Caco-2 (cell line): ENCODE data around the gene NUFIP2. TPM values are rescaled to one million over a fixed set of nuclear protein-coding genes. Genes with fewer than 3 reads are reported as not detected.
"Not testable (repeated sequence)": the region's sequence is repeated elsewhere in the genome, so short reads cannot be mapped to it uniquely, and the experiment has no call there.

Source experiments
- BruUV-seq: library from RNA; stranded (reverse); fragments of 400-500 nt; replicated peaks from 2 replicates; lab custom pipeline; 2021; lab: Mats Ljungman, UMichigan
- CTCF ChIA-PET: fragments of 300-600 bp; sonication (Branson Sonifier 250); formaldehyde crosslinking; loops from one replicate; lab custom pipeline; 2022; ENCODE audit warnings: antibody characterized with exemption; lab: Charles Lee
- POLR2A ChIA-PET: fragments of 300-600 bp; sonication (Branson Sonifier 250); formaldehyde crosslinking; loops from one replicate; lab custom pipeline; 2022; ENCODE audit warnings: antibody characterized with exemption; lab: Charles Lee
- DNase-seq, 2 experiments: peaks; one replicate each; pipeline versions ENCODE4 v3.0.0 to v3.0.0-alpha.2; 2020 to 2022
- H3K27me3 ChIP-seq: replicated peaks from 2 replicates; pipeline ENCODE4 v1.6.0; 2011; ENCODE audit warnings: low read length; ENCODE audit not compliant: control insufficient read depth, insufficient read depth
- H3K36me3 ChIP-seq: 2 replicates; pipeline ENCODE4 v1.5.1; 2011; ENCODE audit warnings: low read length; ENCODE audit not compliant: control insufficient read depth, insufficient read depth
- H3K4me1 ChIP-seq: fragments of 250-450 bp; sonication (Bioruptor Pico); 2 replicates; pipeline ENCODE4 v1.5.1; 2020; ENCODE audit warnings: mild to moderate bottlenecking
- H3K4me3 ChIP-seq: 2 replicates; pipeline ENCODE4 v1.5.1; 2011; ENCODE audit warnings: low read depth, mild to moderate bottlenecking, control low read depth, low read length
- H3K9me3 ChIP-seq: fragments of 250-450 bp; sonication (Bioruptor Pico); 2 replicates; pipeline ENCODE4 v1.5.1; 2020; ENCODE audit warnings: mild to moderate bottlenecking, moderate library complexity
- H3K27ac Mint-ChIP-seq: one replicate; pipeline ENCODE4 v1.8.0; 2022; ENCODE audit warnings: mixed read lengths; ENCODE audit not compliant: unreplicated experiment
- H3K27me3 Mint-ChIP-seq: one replicate; pipeline ENCODE4 v1.8.0; 2022; ENCODE audit warnings: mixed read lengths; ENCODE audit not compliant: insufficient read depth, unreplicated experiment
- H3K36me3 Mint-ChIP-seq: one replicate; pipeline ENCODE4 v1.8.0; 2022; ENCODE audit warnings: mild to moderate bottlenecking, mixed read lengths; ENCODE audit not compliant: insufficient read depth, unreplicated experiment
- H3K4me1 Mint-ChIP-seq: one replicate; pipeline ENCODE4 v1.8.0; 2022; ENCODE audit warnings: low read depth, mixed read lengths; ENCODE audit not compliant: unreplicated experiment
- H3K4me3 Mint-ChIP-seq: one replicate; pipeline ENCODE4 v1.8.0; 2022; ENCODE audit warnings: mild to moderate bottlenecking, moderate library complexity, mixed read lengths; ENCODE audit not compliant: unreplicated experiment
- H3K9me3 Mint-ChIP-seq: one replicate; pipeline ENCODE4 v1.8.0; 2022; ENCODE audit warnings: mixed read lengths; ENCODE audit not compliant: unreplicated experiment
- CTCF ChIP-seq, 2 experiments: fragments of 200-600 bp in 1 of 2; IDR thresholded peaks; 1 replicate in 1 of 2; 2 replicates in 1 of 2; pipeline versions ENCODE4 v1.5.1 to v1.8.0; 2011 to 2022; ENCODE audit warnings: antibody characterized with exemption in 1 of 2, control low read depth in 1 of 2, inconsistent platforms in 1 of 2, low read depth in 1 of 2, low read length in 1 of 2, mild to moderate bottlenecking in 1 of 2, moderate library complexity in 1 of 2; ENCODE audit not compliant: insufficient read depth in 1 of 2, severe bottlenecking in 1 of 2, unreplicated experiment in 1 of 2
- intact Hi-C: fragments of 100-400 bp; cut with micrococcal nuclease; formaldehyde crosslinking; loops from one replicate; pipeline ENCODE4 v1.10.0; 2022; ENCODE audit not compliant: unreplicated experiment
- total RNA-seq: library from RNA; stranded (reverse); gene quantifications from 2 replicates; pipeline ENCODE4 v1.2.3, GENCODE V29; 2022

NUFIP2 gene
- total RNA-seq, 1 experiment from 2014 or later: 114 TPM

- peaks cover 32% of the 10 kb centered on the region for H3K4me1 Mint-ChIP-seq
- H3K4me3 Mint-ChIP-seq: no peak overlapping the region
Observed at GRCh38 chr17:29278692-29279091, 15.3 kb downstream of the NUFIP2 start.

GRCh38 chr17:29273924-29274323, 20.0 kb downstream of the NUFIP2 start:
- H3K27ac Mint-ChIP-seq: peak overlapping the region; percentile 13
- H3K4me1 Mint-ChIP-seq: peaks cover 19% of the 10 kb centered on the region
- Histone ChIP-seq H3K9me3 (no peaks in the 10 kb centered on the region), H3K36me3 (peaks cover 3% of the 10 kb centered on the region), H3K27me3 (no peaks in the 10 kb centered on the region), H3K4me3 (no peak overlapping the region), H3K4me1 (peaks cover 33% of the 10 kb centered on the region)
- CTCF ChIA-PET: interaction anchor here (0.7 to 1.3 kb wide), 3 partner anchors 83 to 150 kb away, joined by 3 read pairs; no protein-coding TSS in a partner anchor
- H3K36me3 Mint-ChIP-seq: peaks cover 99% of the 10 kb centered on the region
- BruUV-seq: no TSS peak
- POLR2A ChIA-PET: interaction anchor here (0.5 kb wide), 1 partner anchor 16 kb away, joined by 4 read pairs; no protein-coding TSS in a partner anchor
- intact Hi-C loops: no loop called here
- peak in 1 of 2 experiments; percentile 29 for DNase-seq
- TF ChIP-seq CTCF (IDR thresholded peaks at IDR 0.05; ENCODE audit: insufficient read depth in 1 of 2, low read depth in 1 of 2, low read length in 1 of 2, severe bottlenecking in 1 of 2, unreplicated experiment in 1 of 2): no peak
- no peak overlapping the region for H3K4me3 Mint-ChIP-seq
- no peaks in the 10 kb centered on the region for H3K27me3 Mint-ChIP-seq
- H3K9me3 Mint-ChIP-seq: peaks cover 10% of the 10 kb centered on the region

More at GRCh38 chr17:29278692-29279091, 15.3 kb downstream of the NUFIP2 start:
- Mint-ChIP-seq H3K27ac (no peak overlapping the region), H3K27me3 (no peaks in the 10 kb centered on the region), H3K9me3 (peaks cover 10% of the 10 kb centered on the region), H3K36me3 (peaks cover 99% of the 10 kb centered on the region)
- intact Hi-C loops: no loop called here
- TF ChIP-seq CTCF (IDR thresholded peaks at IDR 0.05; ENCODE audit: insufficient read depth in 1 of 2, low read depth in 1 of 2, low read length in 1 of 2, severe bottlenecking in 1 of 2, unreplicated experiment in 1 of 2): no peak
- ChIA-PET POLR2A (no interaction called here), CTCF (interaction anchor here (0.6 kb wide), 1 partner anchor 16 kb away, joined by 4 read pairs; no protein-coding TSS in a partner anchor)
- Histone ChIP-seq H3K36me3 (peaks cover 12% of the 10 kb centered on the region), H3K27me3 (no peaks in the 10 kb centered on the region), H3K4me3 (no peak overlapping the region), H3K4me1 (peaks cover 42% of the 10 kb centered on the region), H3K9me3 (0 out of 2 replicates have a peak, but pooled peaks cover 3% of the 10 kb centered on the region)
- no peak for DNase-seq
- TSS peak; percentile 1 for BruUV-seq

- Mint-ChIP-seq H3K9me3 (peaks cover 10% of the 10 kb centered on the region), H3K36me3 (peaks cover 99% of the 10 kb centered on the region), H3K4me1 (peaks cover 12% of the 10 kb centered on the region)
- H3K27ac Mint-ChIP-seq, H3K9me3 ChIP-seq, H3K4me3 ChIP-seq, DNase-seq, intact Hi-C loops, H3K4me3 Mint-ChIP-seq, H3K27me3 Mint-ChIP-seq, H3K27me3 ChIP-seq, BruUV-seq, H3K36me3 ChIP-seq: not testable (repeated sequence)
- ChIA-PET POLR2A (interaction anchor here (0.6 kb wide), 1 partner anchor 21 kb away, joined by 3 read pairs; no protein-coding TSS in a partner anchor), CTCF (interaction anchor here (0.6 to 0.7 kb wide), 2 partner anchors 12 kb away, joined by 4 to 5 read pairs; no protein-coding TSS in a partner anchor)
- peaks cover 24% of the 10 kb centered on the region for H3K4me1 ChIP-seq
Observed at GRCh38 chr17:29271980-29272379, 22.0 kb downstream of the NUFIP2 start.
